AG09309 (cell line): Measurements from ENCODE around the gene MCC.
A peak's percentile ranks its signal among the peaks of the same experiment; 100 is the strongest.

Experiments used
- DNase-seq: peaks from one replicate; pipeline ENCODE4 v3.0.0-alpha.2; 2010; ENCODE audit warnings: low read depth
- H3K4me3 ChIP-seq: 2 replicates; pipeline ENCODE4 v1.5.1; 2011; ENCODE audit warnings: mild to moderate bottlenecking, low read depth, low read length, moderate library complexity; ENCODE audit not compliant: control insufficient read depth
- CTCF ChIP-seq: IDR thresholded peaks from 2 replicates; pipeline ENCODE4 v1.5.1; 2011; ENCODE audit warnings: mild to moderate bottlenecking, low read depth, low read length, inconsistent platforms; ENCODE audit not compliant: insufficient read depth, control insufficient read depth; ENCODE audit errors: missing control alignments

Gene MCC

GRCh38 chr5:113450929-113451328 is 37.3 kb downstream of the MCC start:
- TF ChIP-seq CTCF = no peak
- DNase-seq = no peak
- H3K4me3 ChIP-seq = no peak overlapping the region

DNA sequence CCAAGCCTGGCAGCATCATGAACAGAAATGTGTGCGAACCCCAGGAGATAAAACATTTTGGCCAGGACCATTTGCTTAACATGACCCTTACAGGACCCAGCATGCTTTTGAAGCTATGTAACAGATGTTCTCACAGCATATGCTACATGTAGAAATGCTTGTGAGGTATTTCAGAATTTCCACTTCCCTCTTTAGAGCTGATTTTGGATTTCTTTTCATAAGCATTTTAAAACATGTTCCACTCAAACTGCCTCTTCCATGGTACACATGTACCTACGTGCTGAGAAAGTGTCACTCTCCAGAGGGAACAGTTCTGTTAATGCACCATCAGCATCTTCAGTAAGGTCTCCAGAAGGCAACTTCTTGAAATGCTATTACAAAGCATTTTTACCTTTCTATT is 37.8 kb downstream of the MCC start:
- no peak overlapping the region for H3K4me3 ChIP-seq
- TF ChIP-seq CTCF = no peak
- DNase-seq = no peak

DNA sequence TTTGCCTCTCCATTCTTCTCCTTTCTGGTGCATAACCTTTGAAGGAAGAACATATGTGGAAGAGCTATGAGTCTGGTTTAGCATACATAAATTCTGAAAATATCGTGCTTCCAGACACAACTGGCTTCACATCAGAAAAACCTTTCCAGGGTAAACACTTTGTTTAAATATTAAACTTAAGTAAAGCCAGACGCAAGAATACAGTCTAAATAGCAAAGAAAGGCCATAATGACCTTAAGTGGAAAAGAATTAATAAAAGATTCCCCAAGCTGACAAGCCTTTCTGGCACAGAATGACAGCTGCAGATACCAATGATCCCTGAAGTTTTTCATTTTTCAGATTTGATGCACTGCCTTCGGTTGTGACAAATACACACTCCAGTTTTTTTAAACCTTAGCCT is 40.0 kb downstream of the MCC start:
- no peak for DNase-seq
- no peak for TF ChIP-seq CTCF
- no peak overlapping the region for H3K4me3 ChIP-seq

GRCh38 chr5:113447498-113448050 is 40.7 kb downstream of the MCC start:
- TF ChIP-seq CTCF = peak; percentile 36
- no peak for DNase-seq
- H3K4me3 ChIP-seq = no peak overlapping the region

DNA sequence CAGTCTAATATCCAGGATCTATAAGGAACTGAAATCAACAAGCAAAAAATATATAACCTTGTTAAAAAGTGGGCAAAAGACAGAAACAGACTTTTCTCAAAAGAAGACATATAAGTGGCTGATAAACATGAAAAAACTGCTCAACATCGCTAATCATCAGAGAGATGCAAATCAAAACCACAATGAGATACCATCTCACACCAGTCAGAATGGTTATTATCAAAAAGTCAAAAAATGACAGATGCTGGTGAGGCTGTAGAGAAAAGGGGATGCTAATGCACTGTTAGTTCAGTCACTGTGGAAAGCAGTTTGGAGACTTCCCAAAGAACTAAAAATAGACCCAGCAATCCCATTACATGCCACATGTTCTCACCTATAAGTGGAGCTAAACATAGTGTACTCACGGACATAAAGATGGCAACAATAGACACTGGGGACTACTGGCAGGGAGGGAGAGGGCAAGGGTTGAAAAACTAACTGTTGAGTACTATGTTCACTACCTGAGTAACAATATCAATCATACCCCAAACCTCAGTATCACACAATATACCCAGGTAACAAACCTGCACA is 41.8 kb downstream of the MCC start:
- H3K4me3 ChIP-seq = no peak overlapping the region
- no peak for DNase-seq
- no peak for TF ChIP-seq CTCF

GRCh38 chr5:113437111-113437510 is 51.1 kb downstream of the MCC start:
- no peak for DNase-seq

More at GRCh38 chr5:113437111-113437510, 51.1 kb downstream of the MCC start:
- TF ChIP-seq CTCF = no peak
- no peak overlapping the region for H3K4me3 ChIP-seq
